ENCODE measurements around the gene BNIPL.

GRCh38 chr1:151047925-151048644, 11.7 kb downstream of the BNIPL start:
- TF ChIP-seq, protein P1, sequence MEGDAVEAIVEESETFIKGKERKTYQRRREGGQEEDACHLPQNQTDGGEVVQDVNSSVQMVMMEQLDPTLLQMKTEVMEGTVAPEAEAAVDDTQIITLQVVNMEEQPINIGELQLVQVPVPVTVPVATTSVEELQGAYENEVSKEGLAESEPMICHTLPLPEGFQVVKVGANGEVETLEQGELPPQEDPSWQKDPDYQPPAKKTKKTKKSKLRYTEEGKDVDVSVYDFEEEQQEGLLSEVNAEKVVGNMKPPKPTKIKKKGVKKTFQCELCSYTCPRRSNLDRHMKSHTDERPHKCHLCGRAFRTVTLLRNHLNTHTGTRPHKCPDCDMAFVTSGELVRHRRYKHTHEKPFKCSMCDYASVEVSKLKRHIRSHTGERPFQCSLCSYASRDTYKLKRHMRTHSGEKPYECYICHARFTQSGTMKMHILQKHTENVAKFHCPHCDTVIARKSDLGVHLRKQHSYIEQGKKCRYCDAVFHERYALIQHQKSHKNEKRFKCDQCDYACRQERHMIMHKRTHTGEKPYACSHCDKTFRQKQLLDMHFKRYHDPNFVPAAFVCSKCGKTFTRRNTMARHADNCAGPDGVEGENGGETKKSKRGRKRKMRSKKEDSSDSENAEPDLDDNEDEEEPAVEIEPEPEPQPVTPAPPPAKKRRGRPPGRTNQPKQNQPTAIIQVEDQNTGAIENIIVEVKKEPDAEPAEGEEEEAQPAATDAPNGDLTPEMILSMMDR (IDR thresholded peaks at IDR 0.05), result peak in 2 of 7 experiments; percentile 38 to 51
- TF ChIP-seq POLR2AphosphoS5 (IDR thresholded peaks at IDR 0.05), result peak in 2 of 3 donors; percentile 35 to 64
- TF ChIP-seq POLR2A (IDR thresholded peaks at IDR 0.05), result no peak

Measured in stomach (tissue), 4 donors.